Mesothelial cell of epicardium (in vitro differentiated cells): ENCODE measurements around the gene MRE11. TPM values are rescaled to one million over a fixed set of nuclear protein-coding genes. Genes with fewer than 3 reads are reported as not detected.
"Not testable (repeated sequence)": the region's sequence is repeated elsewhere in the genome, so short reads cannot be mapped to it uniquely, and the experiment has no call there.

Experiments used
- DNase-seq, 2 experiments: peaks; one replicate each; pipeline ENCODE4 v3.0.0; 2021; ENCODE audit warnings: low spot score in 2 of 2; ENCODE audit not compliant: unreplicated experiment in 2 of 2
- H3K27ac Mint-ChIP-seq: 2 replicates; pipeline ENCODE4 v1.8.0; 2021; ENCODE audit warnings: mixed read lengths
- H3K27me3 Mint-ChIP-seq: 2 replicates; pipeline ENCODE4 v1.8.0; 2021; ENCODE audit warnings: low read depth, mixed read lengths
- H3K36me3 Mint-ChIP-seq: 2 replicates; pipeline ENCODE4 v1.8.0; 2021; ENCODE audit warnings: mixed read lengths
- H3K4me1 Mint-ChIP-seq: 2 replicates; pipeline ENCODE4 v1.8.0; 2021; ENCODE audit warnings: mixed read lengths
- H3K4me3 Mint-ChIP-seq: 2 replicates; pipeline ENCODE4 v1.8.0; 2021; ENCODE audit warnings: mild to moderate bottlenecking, moderate library complexity, mixed read lengths
- H3K9me3 Mint-ChIP-seq: 2 replicates; pipeline ENCODE4 v1.8.0; 2021; ENCODE audit warnings: mixed read lengths
- CTCF ChIP-seq: fragments of 200-600 bp; sonication (generic); IDR thresholded peaks from one replicate; pipeline ENCODE4 v1.5.0; 2021; ENCODE audit warnings: antibody characterized with exemption; ENCODE audit not compliant: unreplicated experiment
- microRNA-seq: library from miRNA; unstranded; fragments of <30 nt; microRNA quantifications from one replicate; pipeline ENCODE4 v1.2.0, GENCODE V29; 2021; ENCODE audit warnings: inconsistent platforms, mixed read lengths
- total RNA-seq: library from RNA; stranded (reverse); gene quantifications from 3 replicates; pipeline ENCODE4 v1.2.1, GENCODE V29; 2021

MRE11 gene
- total RNA-seq, 1 donor from 2014 or later: 39.2 TPM

DNA sequence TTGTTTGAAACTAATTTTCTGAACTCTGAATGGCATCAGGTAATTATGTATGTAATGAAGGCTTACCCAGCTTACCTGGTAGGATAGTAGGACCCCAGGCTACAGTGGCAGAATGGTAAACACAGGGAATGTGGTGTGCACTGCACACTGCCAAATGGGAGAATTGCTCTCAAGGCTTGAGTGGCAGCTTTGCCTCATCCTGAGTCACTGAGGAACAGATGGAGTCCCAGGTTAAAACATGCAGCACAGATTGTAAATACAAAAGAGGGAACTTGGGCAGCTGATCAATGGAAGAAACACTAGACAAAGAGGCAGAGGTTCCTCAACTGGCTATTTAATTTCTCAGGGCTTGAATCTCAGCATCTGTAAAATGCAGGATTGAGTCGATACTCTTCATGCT is 116.8 kb downstream of the MRE11 start:
- H3K4me3 Mint-ChIP-seq: no peak overlapping the region
- H3K9me3 Mint-ChIP-seq: peaks cover 1% of the 10 kb centered on the region
- peaks cover 17% of the 10 kb centered on the region for H3K27me3 Mint-ChIP-seq
- no peaks in the 10 kb centered on the region for H3K4me1 Mint-ChIP-seq
- DNase-seq: no peak
- no peak overlapping the region for H3K27ac Mint-ChIP-seq
- no peak for TF ChIP-seq CTCF
- H3K36me3 Mint-ChIP-seq: no peaks in the 10 kb centered on the region

- peaks cover 12% of the 10 kb centered on the region for H3K9me3 Mint-ChIP-seq
- H3K27me3 Mint-ChIP-seq: peaks cover 25% of the 10 kb centered on the region
- not testable (repeated sequence) for DNase-seq, H3K4me3 Mint-ChIP-seq, H3K27ac Mint-ChIP-seq, H3K36me3 Mint-ChIP-seq, H3K4me1 Mint-ChIP-seq
These were observed 123.1 kb downstream of the MRE11 start for GRCh38 chr11:94370576-94370975.

Small RNAs within 50 kb of the gene (microRNA-seq; reads per million reads assigned to microRNA genes)
- 14.1 reads per million, percentile 38 among the genes with 10 or more reads in this experiment for gene MIR548L

Other genes starting within 250 kb of the MRE11 start
- not detected in 3 replicates for gene IZUMO1R, start 189.3 kb downstream of the MRE11 start, total RNA-seq
- 0.09 to 0.18 TPM (median 0.11 TPM) in 3 replicates for gene GPR83, start 92.4 kb downstream of the MRE11 start, total RNA-seq
- 16.6 to 18.9 TPM (median 16.6 TPM) in 3 replicates for gene ANKRD49, start 140 bp upstream of the MRE11 start, total RNA-seq
- not detected in 3 replicates for gene C11orf97, start 18.6 kb upstream of the MRE11 start, total RNA-seq
- gene FUT4, start 50.1 kb upstream of the MRE11 start, total RNA-seq: 12.9 to 14.0 TPM (median 12.9 TPM) in 3 replicates
- 4.1 to 5.0 TPM (median 4.9 TPM) in 3 replicates for gene PIWIL4, start 73.5 kb upstream of the MRE11 start, total RNA-seq